Fibroblast of skin of right biceps (primary cell): ENCODE data around the gene ANAPC7.
"Not testable (repeated sequence)": the region's sequence is repeated elsewhere in the genome, so short reads cannot be mapped to it uniquely, and the experiment has no call there.

Source experiments
- DNase-seq: peaks from one replicate; pipeline ENCODE4 v3.0.0-alpha.2; 2013

The ANAPC7 gene

GRCh38 chr12:110373962-110374611 lies 29.4 kb downstream of the ANAPC7 start:
- no peak for DNase-seq

GRCh38 chr12:110373425-110373824 lies 30.1 kb downstream of the ANAPC7 start:
- no peak for DNase-seq

- no peak for DNase-seq
These were observed 30.5 kb downstream of the ANAPC7 start for GRCh38 chr12:110373025-110373424.

- DNase-seq = no peak
These were observed 31.5 kb downstream of the ANAPC7 start for GRCh38 chr12:110372056-110372425.

- DNase-seq = no peak
These were observed 32.0 kb downstream of the ANAPC7 start for GRCh38 chr12:110371408-110372055.

- no peak for DNase-seq
These were observed 32.7 kb downstream of the ANAPC7 start for GRCh38 chr12:110370732-110371231.

GRCh38 chr12:110369992-110370391 lies 33.5 kb downstream of the ANAPC7 start:
- DNase-seq = no peak

- no peak for DNase-seq
These were observed 36.2 kb downstream of the ANAPC7 start for GRCh38 chr12:110367181-110367864.

GRCh38 chr12:110366321-110367142 lies 37.0 kb downstream of the ANAPC7 start:
- no peak for DNase-seq

- DNase-seq = no peak
These were observed 37.8 kb downstream of the ANAPC7 start for GRCh38 chr12:110365489-110366320.

- no peak for DNase-seq
These were observed 42.3 kb downstream of the ANAPC7 start for GRCh38 chr12:110361216-110361615.

- DNase-seq = not testable (repeated sequence)
These were observed 45.0 kb downstream of the ANAPC7 start for GRCh38 chr12:110358384-110359097.

- DNase-seq = peak; percentile 33
These were observed 48.4 kb downstream of the ANAPC7 start for GRCh38 chr12:110355073-110355472.

- DNase-seq = no peak
These were observed 49.2 kb downstream of the ANAPC7 start for GRCh38 chr12:110354172-110354780.

- DNase-seq = no peak
These were observed 50.1 kb downstream of the ANAPC7 start for GRCh38 chr12:110353211-110353965.

GRCh38 chr12:110352401-110352800 lies 51.1 kb downstream of the ANAPC7 start:
- DNase-seq = no peak

GRCh38 chr12:110351119-110351518 lies 52.4 kb downstream of the ANAPC7 start:
- DNase-seq = no peak

- no peak for DNase-seq
These were observed 53.9 kb downstream of the ANAPC7 start for GRCh38 chr12:110349514-110350151.

- no peak for DNase-seq
These were observed 54.4 kb downstream of the ANAPC7 start for GRCh38 chr12:110349096-110349495.
